ENCODE measurements around the gene PZP.

The PZP gene

GRCh38 chr12:9123781-9124382 lies 84.3 kb downstream of the PZP start:
- no peak for DNase-seq

GRCh38 chr12:9122091-9122609 lies 86.0 kb downstream of the PZP start:
- DNase-seq = no peak

GRCh38 chr12:9120487-9121184 lies 87.6 kb downstream of the PZP start:
- DNase-seq = no peak

GRCh38 chr12:9118158-9118557 lies 90.0 kb downstream of the PZP start:
- DNase-seq = no peak

- no peak for DNase-seq
These were observed 92.2 kb downstream of the PZP start, which contains the start of gene A2M for GRCh38 chr12:9115731-9116559. Gene A2M (minus strand): TSS chr12:9115919. CDS start chr12:9115849, 70 bp downstream.

GRCh38 chr12:9114946-9115345 lies 93.2 kb downstream of the PZP start:
- DNase-seq = no peak

GRCh38 chr12:9113987-9114309 lies 94.2 kb downstream of the PZP start:
- no peak for DNase-seq

GRCh38 chr12:9113296-9113986 lies 94.8 kb downstream of the PZP start:
- DNase-seq = no peak

- DNase-seq = no peak
These were observed 95.9 kb downstream of the PZP start for GRCh38 chr12:9112076-9112853.

GRCh38 chr12:9111525-9111924 lies 96.7 kb downstream of the PZP start:
- no peak for DNase-seq

- no peak for DNase-seq
These were observed 98.3 kb downstream of the PZP start for GRCh38 chr12:9109737-9110491.

- no peak for DNase-seq
These were observed 99.0 kb downstream of the PZP start for GRCh38 chr12:9109213-9109522.

GRCh38 chr12:9108504-9109212 lies 99.5 kb downstream of the PZP start:
- DNase-seq = no peak

- DNase-seq = no peak
These were observed 100.7 kb downstream of the PZP start for GRCh38 chr12:9107542-9107873.

GRCh38 chr12:9106610-9107541 lies 101.3 kb downstream of the PZP start:
- no peak for DNase-seq

- no peak for DNase-seq
These were observed 102.1 kb downstream of the PZP start for GRCh38 chr12:9106067-9106466.

- no peak for DNase-seq
These were observed 103.3 kb downstream of the PZP start for GRCh38 chr12:9104767-9105423.

GRCh38 chr12:9104087-9104486 lies 104.1 kb downstream of the PZP start:
- DNase-seq = no peak

- DNase-seq = no peak
These were observed 104.9 kb downstream of the PZP start for GRCh38 chr12:9103050-9103849.
